ENCODE results near the gene INAFM1.

- TF ChIP-seq CTCF (tag by site-specific recombination; IDR thresholded peaks at IDR 0.05) (no peak), SCRT2 (tag by site-specific recombination; IDR thresholded peaks at IDR 0.05) (no peak), ZBTB26 (tag by site-specific recombination; optimal IDR thresholded peaks at IDR 0.05) (no peak), TCF7L2 (IDR thresholded peaks at IDR 0.05; ENCODE audit: borderline replicate concordance, low read depth, low read length) (no peak), BCL6B (tag by site-specific recombination; IDR thresholded peaks at IDR 0.05) (no peak), ZNF274 (IDR thresholded peaks at IDR 0.05; ENCODE audit: low read length) (no peak), ZNF274 (tag by site-specific recombination; IDR thresholded peaks at IDR 0.05; ENCODE audit: borderline replicate concordance) (no peak), ZSCAN30 (tag by site-specific recombination; IDR thresholded peaks at IDR 0.05) (no peak), KLF1 (tag by site-specific recombination; IDR thresholded peaks at IDR 0.05) (no peak), ZNF600 (tag by site-specific recombination; IDR thresholded peaks at IDR 0.05) (no peak), ZNF558 (tag by site-specific recombination; IDR thresholded peaks at IDR 0.05) (no peak)
- TF ChIP-seq, protein P1, sequence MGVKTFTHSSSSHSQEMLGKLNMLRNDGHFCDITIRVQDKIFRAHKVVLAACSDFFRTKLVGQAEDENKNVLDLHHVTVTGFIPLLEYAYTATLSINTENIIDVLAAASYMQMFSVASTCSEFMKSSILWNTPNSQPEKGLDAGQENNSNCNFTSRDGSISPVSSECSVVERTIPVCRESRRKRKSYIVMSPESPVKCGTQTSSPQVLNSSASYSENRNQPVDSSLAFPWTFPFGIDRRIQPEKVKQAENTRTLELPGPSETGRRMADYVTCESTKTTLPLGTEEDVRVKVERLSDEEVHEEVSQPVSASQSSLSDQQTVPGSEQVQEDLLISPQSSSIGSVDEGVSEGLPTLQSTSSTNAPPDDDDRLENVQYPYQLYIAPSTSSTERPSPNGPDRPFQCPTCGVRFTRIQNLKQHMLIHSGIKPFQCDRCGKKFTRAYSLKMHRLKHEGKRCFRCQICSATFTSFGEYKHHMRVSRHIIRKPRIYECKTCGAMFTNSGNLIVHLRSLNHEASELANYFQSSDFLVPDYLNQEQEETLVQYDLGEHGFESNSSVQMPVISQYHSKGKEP (tag by site-specific recombination; IDR thresholded peaks at IDR 0.05), result peak; percentile 26; the same call in 1 of the 2 replicates
- TF ChIP-seq, protein P2, sequence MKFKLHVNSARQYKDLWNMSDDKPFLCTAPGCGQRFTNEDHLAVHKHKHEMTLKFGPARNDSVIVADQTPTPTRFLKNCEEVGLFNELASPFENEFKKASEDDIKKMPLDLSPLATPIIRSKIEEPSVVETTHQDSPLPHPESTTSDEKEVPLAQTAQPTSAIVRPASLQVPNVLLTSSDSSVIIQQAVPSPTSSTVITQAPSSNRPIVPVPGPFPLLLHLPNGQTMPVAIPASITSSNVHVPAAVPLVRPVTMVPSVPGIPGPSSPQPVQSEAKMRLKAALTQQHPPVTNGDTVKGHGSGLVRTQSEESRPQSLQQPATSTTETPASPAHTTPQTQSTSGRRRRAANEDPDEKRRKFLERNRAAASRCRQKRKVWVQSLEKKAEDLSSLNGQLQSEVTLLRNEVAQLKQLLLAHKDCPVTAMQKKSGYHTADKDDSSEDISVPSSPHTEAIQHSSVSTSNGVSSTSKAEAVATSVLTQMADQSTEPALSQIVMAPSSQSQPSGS (tag by site-specific recombination; IDR thresholded peaks at IDR 0.05; ENCODE audit: low read depth), result no peak
These were observed 36.1 kb downstream of the INAFM1 start for GRCh38 chr19:47310819-47311218.
